SK-N-SH treated with all-trans-retinoic acid at 6 μM for 48 hours (cell line): ENCODE data around the gene YTHDC1.

Source experiments
- ATAC-seq: fragments of 200-7000 bp; cut with Tn5 transposase; 3 replicates; pipeline ENCODE4 v1.9.1; 2020; ENCODE audit warnings: mild to moderate bottlenecking, moderate library complexity
- ARNTL ChIP-seq: fragments of 450-650 bp; formaldehyde crosslinking; IDR thresholded peaks from 2 replicates; pipeline ENCODE4 v1.5.0; 2020; ENCODE audit warnings: low read depth, mild to moderate bottlenecking, moderate library complexity, borderline replicate concordance
- ESRRG ChIP-seq: fragments of 250-450 bp; sonication (Bioruptor Pico); IDR thresholded peaks from 2 replicates; pipeline ENCODE4 v1.6.1; 2021; ENCODE audit warnings: mild to moderate bottlenecking
- GLIS3 ChIP-seq: fragments of 250-450 bp; sonication (Bioruptor Pico); IDR thresholded peaks from 2 replicates; pipeline ENCODE4 v1.5.0; 2020; ENCODE audit warnings: mild to moderate bottlenecking, moderate library complexity
- ISL1 ChIP-seq: fragments of 250-450 bp; sonication (Bioruptor Pico); IDR thresholded peaks from 2 replicates; pipeline ENCODE4 v2.1.2; 2022; ENCODE audit warnings: mild to moderate bottlenecking, moderate library complexity
- OSR1 ChIP-seq: fragments of 250-450 bp; sonication (Bioruptor Pico); IDR thresholded peaks from 2 replicates; pipeline ENCODE4 v1.8.0; 2022; ENCODE audit warnings: moderate library complexity, mild to moderate bottlenecking, inconsistent platforms
- PPARA ChIP-seq: fragments of 250-450 bp; sonication (Bioruptor Pico); IDR thresholded peaks from 2 replicates; pipeline ENCODE4 v1.5.0; 2020; ENCODE audit warnings: mild to moderate bottlenecking, borderline replicate concordance
- RARB ChIP-seq: fragments of 250-450 bp; sonication (Bioruptor Pico); IDR thresholded peaks from 2 replicates; pipeline ENCODE4 v1.8.0; 2021; ENCODE audit warnings: mild to moderate bottlenecking, moderate library complexity
- SNAI2 ChIP-seq: fragments of 250-450 bp; sonication (Bioruptor Pico); IDR thresholded peaks from 2 replicates; pipeline ENCODE4 v1.5.0; 2020; ENCODE audit warnings: mild to moderate bottlenecking, moderate library complexity
- TCF4 ChIP-seq: fragments of 250-450 bp; sonication (Bioruptor Pico); IDR thresholded peaks from 2 replicates; pipeline ENCODE4 v1.8.0; 2021; ENCODE audit warnings: mild to moderate bottlenecking, moderate library complexity, borderline replicate concordance
- TOX ChIP-seq: fragments of 250-450 bp; sonication (Bioruptor Pico); IDR thresholded peaks from 2 replicates; pipeline ENCODE4 v1.8.0; 2021; ENCODE audit warnings: mild to moderate bottlenecking, moderate library complexity, borderline replicate concordance
- ZC3H10 ChIP-seq: fragments of 250-450 bp; sonication (Bioruptor Pico); IDR thresholded peaks from 2 replicates; pipeline ENCODE4 v1.5.1; 2021; ENCODE audit warnings: mild to moderate bottlenecking, moderate library complexity
- ZFP3 ChIP-seq: fragments of 250-450 bp; sonication (Bioruptor Pico); IDR thresholded peaks from 2 replicates; pipeline ENCODE4 v1.5.0; 2020; ENCODE audit warnings: mild to moderate bottlenecking, moderate library complexity
- ZNF565 ChIP-seq: fragments of 450-650 bp; formaldehyde crosslinking; conservative IDR thresholded peaks from 2 replicates; pipeline ENCODE4 v1.5.0; 2020; ENCODE audit warnings: low read depth, mild to moderate bottlenecking, moderate library complexity
- ZNF70 ChIP-seq: fragments of 450-650 bp; formaldehyde crosslinking; IDR thresholded peaks from 2 replicates; pipeline ENCODE4 v1.5.0; 2020; ENCODE audit warnings: mild to moderate bottlenecking, moderate library complexity
- ZNF8 ChIP-seq: fragments of 450-650 bp; formaldehyde crosslinking; IDR thresholded peaks from 2 replicates; pipeline ENCODE4 v1.5.0; 2020; ENCODE audit warnings: mild to moderate bottlenecking, moderate library complexity
- TF ChIP-seq, protein P1 (sequence below): fragments of 250-450 bp; sonication (Bioruptor Pico); IDR thresholded peaks from 2 replicates; pipeline ENCODE4 v1.8.0; 2020; ENCODE audit warnings: mild to moderate bottlenecking, moderate library complexity, borderline replicate concordance
- TF ChIP-seq, protein P2 (sequence below): fragments of 250-450 bp; sonication (Bioruptor Pico); IDR thresholded peaks from 2 replicates; pipeline ENCODE4 v1.8.0; 2021; ENCODE audit warnings: low read depth, mild to moderate bottlenecking, moderate library complexity, borderline replicate concordance
- TF ChIP-seq, protein P3 (sequence below): fragments of 250-450 bp; sonication (Bioruptor Pico); IDR thresholded peaks from 2 replicates; pipeline ENCODE4 v1.5.0; 2020; ENCODE audit warnings: mild to moderate bottlenecking, moderate library complexity
- TF ChIP-seq, protein P4 (sequence below): fragments of 250-450 bp; sonication (Bioruptor Pico); IDR thresholded peaks from 2 replicates; pipeline ENCODE4 v1.5.1; 2020; ENCODE audit warnings: low read depth, mild to moderate bottlenecking, moderate library complexity
- TF ChIP-seq, protein P5 (sequence below): fragments of 250-450 bp; sonication (Bioruptor Pico); IDR thresholded peaks from 2 replicates; pipeline ENCODE4 v1.5.1; 2021; ENCODE audit warnings: mild to moderate bottlenecking, moderate library complexity

YTHDC1 gene

DNA sequence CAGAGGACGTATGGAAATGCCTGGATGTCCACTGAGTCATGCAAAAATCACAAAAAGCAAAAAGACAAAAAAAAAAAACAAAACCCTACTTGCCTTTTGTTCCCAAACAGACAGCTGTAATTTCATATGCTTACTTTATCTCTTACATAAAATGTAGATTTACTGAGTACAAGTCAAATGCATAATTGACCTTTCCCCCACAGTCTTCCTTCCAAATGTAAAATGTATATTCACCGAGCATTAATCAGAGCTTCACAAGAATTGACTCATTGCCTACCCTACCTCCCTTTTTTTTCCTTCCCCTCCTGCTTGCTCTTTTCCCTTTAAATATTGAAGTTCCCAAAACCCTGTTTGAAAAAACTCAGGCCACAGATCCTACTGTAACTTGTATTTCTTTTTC lies 71.9 kb downstream of the YTHDC1 start:
- ATAC-seq, result no peak
- TF ChIP-seq ZC3H10, result no peak
- no peak for TF ChIP-seq ARNTL (CRISPR knock-in tag)
- TF ChIP-seq, protein P1, sequence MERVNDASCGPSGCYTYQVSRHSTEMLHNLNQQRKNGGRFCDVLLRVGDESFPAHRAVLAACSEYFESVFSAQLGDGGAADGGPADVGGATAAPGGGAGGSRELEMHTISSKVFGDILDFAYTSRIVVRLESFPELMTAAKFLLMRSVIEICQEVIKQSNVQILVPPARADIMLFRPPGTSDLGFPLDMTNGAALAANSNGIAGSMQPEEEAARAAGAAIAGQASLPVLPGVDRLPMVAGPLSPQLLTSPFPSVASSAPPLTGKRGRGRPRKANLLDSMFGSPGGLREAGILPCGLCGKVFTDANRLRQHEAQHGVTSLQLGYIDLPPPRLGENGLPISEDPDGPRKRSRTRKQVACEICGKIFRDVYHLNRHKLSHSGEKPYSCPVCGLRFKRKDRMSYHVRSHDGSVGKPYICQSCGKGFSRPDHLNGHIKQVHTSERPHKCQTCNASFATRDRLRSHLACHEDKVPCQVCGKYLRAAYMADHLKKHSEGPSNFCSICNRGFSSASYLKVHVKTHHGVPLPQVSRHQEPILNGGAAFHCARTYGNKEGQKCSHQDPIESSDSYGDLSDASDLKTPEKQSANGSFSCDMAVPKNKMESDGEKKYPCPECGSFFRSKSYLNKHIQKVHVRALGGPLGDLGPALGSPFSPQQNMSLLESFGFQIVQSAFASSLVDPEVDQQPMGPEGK (CRISPR knock-in tag), result no peak
- no peak for TF ChIP-seq ZNF70
- no peak for TF ChIP-seq RARB (CRISPR knock-in tag)
- TF ChIP-seq GLIS3 (CRISPR knock-in tag), result no peak
- TF ChIP-seq TCF4 (CRISPR knock-in tag), result no peak
- TF ChIP-seq, protein P2, sequence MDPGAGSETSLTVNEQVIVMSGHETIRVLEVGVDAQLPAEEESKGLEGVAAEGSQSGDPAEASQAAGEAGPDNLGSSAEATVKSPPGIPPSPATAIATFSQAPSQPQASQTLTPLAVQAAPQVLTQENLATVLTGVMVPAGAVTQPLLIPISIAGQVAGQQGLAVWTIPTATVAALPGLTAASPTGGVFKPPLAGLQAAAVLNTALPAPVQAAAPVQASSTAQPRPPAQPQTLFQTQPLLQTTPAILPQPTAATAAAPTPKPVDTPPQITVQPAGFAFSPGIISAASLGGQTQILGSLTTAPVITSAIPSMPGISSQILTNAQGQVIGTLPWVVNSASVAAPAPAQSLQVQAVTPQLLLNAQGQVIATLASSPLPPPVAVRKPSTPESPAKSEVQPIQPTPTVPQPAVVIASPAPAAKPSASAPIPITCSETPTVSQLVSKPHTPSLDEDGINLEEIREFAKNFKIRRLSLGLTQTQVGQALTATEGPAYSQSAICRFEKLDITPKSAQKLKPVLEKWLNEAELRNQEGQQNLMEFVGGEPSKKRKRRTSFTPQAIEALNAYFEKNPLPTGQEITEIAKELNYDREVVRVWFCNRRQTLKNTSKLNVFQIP, result no peak
- TF ChIP-seq ZNF565 (CRISPR knock-in tag), result no peak
- no peak for TF ChIP-seq ISL1 (CRISPR knock-in tag)
- TF ChIP-seq, protein P3, sequence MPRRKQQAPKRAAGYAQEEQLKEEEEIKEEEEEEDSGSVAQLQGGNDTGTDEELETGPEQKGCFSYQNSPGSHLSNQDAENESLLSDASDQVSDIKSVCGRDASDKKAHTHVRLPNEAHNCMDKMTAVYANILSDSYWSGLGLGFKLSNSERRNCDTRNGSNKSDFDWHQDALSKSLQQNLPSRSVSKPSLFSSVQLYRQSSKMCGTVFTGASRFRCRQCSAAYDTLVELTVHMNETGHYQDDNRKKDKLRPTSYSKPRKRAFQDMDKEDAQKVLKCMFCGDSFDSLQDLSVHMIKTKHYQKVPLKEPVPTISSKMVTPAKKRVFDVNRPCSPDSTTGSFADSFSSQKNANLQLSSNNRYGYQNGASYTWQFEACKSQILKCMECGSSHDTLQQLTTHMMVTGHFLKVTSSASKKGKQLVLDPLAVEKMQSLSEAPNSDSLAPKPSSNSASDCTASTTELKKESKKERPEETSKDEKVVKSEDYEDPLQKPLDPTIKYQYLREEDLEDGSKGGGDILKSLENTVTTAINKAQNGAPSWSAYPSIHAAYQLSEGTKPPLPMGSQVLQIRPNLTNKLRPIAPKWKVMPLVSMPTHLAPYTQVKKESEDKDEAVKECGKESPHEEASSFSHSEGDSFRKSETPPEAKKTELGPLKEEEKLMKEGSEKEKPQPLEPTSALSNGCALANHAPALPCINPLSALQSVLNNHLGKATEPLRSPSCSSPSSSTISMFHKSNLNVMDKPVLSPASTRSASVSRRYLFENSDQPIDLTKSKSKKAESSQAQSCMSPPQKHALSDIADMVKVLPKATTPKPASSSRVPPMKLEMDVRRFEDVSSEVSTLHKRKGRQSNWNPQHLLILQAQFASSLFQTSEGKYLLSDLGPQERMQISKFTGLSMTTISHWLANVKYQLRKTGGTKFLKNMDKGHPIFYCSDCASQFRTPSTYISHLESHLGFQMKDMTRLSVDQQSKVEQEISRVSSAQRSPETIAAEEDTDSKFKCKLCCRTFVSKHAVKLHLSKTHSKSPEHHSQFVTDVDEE (CRISPR knock-in tag), result no peak
- no peak for TF ChIP-seq ESRRG (CRISPR knock-in tag)
- TF ChIP-seq OSR1 (CRISPR knock-in tag), result no peak
- TF ChIP-seq ZFP3 (CRISPR knock-in tag), result no peak

DNA sequence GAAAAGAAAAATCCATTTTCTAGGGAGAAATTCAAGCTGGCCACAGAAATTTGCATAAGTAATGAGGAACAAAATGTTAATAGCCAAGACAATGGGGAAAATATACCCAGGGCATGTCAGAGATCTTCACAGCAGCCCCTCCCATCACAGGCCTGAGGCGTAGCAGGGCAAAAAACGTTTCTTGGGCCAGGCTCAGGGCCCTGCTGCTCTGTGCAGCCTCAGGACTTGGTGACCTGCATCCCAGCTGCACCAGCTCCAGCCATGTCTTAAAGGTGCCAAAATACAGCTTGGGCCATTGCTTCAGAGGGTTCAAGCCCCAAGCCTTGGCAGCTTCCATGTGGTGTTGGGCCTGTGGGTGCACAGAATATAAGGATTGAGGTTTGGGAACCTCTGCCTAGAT lies 72.3 kb downstream of the YTHDC1 start:
- ATAC-seq, result no peak
- TF ChIP-seq, protein P4, sequence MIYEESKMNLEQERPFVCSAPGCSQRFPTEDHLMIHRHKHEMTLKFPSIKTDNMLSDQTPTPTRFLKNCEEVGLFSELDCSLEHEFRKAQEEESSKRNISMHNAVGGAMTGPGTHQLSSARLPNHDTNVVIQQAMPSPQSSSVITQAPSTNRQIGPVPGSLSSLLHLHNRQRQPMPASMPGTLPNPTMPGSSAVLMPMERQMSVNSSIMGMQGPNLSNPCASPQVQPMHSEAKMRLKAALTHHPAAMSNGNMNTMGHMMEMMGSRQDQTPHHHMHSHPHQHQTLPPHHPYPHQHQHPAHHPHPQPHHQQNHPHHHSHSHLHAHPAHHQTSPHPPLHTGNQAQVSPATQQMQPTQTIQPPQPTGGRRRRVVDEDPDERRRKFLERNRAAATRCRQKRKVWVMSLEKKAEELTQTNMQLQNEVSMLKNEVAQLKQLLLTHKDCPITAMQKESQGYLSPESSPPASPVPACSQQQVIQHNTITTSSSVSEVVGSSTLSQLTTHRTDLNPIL, result no peak
- TF ChIP-seq TOX (no peak), ZC3H10 (no peak), GLIS3 (CRISPR knock-in tag) (no peak), SNAI2 (no peak), ISL1 (CRISPR knock-in tag) (no peak), ZNF70 (no peak)

DNA sequence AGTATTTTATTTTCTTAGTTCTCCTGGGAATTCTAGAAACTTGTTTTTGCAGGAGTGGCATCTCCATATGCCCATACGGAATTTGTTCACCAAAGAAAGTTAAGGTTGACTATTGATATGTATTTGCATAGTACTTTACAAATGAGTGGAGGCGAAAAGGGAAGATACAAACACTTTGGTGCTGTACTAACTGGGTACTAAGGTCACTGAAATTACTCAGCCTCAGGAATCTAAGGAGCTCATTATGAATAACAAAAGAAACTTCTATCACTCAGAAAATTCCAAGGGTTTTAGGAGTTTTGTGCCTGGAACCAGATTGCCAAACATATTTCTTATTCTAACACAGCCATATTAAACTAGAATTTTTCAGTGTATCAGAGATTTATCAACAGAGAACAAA lies 77.0 kb downstream of the YTHDC1 start:
- no peak for ATAC-seq

More for the DNA sequence above, 77.0 kb downstream of the YTHDC1 start:
- TF ChIP-seq, protein P5, sequence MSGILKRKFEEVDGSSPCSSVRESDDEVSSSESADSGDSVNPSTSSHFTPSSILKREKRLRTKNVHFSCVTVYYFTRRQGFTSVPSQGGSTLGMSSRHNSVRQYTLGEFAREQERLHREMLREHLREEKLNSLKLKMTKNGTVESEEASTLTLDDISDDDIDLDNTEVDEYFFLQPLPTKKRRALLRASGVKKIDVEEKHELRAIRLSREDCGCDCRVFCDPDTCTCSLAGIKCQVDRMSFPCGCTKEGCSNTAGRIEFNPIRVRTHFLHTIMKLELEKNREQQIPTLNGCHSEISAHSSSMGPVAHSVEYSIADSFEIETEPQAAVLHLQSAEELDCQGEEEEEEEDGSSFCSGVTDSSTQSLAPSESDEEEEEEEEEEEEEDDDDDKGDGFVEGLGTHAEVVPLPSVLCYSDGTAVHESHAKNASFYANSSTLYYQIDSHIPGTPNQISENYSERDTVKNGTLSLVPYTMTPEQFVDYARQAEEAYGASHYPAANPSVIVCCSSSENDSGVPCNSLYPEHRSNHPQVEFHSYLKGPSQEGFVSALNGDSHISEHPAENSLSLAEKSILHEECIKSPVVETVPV (CRISPR knock-in tag), result no peak
- TF ChIP-seq ZNF8 (CRISPR knock-in tag), result no peak
- TF ChIP-seq, protein P2, result no peak
- TF ChIP-seq PPARA (CRISPR knock-in tag), result no peak
- TF ChIP-seq OSR1 (CRISPR knock-in tag), result no peak
- no peak for TF ChIP-seq RARB (CRISPR knock-in tag)
- no peak for TF ChIP-seq ZNF565 (CRISPR knock-in tag)
- TF ChIP-seq, protein P4, result no peak
- TF ChIP-seq ESRRG (CRISPR knock-in tag), result no peak
- no peak for TF ChIP-seq ARNTL (CRISPR knock-in tag)
- TF ChIP-seq ZFP3 (CRISPR knock-in tag), result no peak
- TF ChIP-seq ZNF70, result no peak
- TF ChIP-seq TCF4 (CRISPR knock-in tag), result no peak
- no peak for TF ChIP-seq TOX
